Sigmoid colon (tissue), 4 donors: ENCODE results near the gene APPBP2.

Source experiments
- CTCF ChIP-seq, 4 experiments: fragments of 450-650 bp in 3 of 4; fragments of 200-600 bp in 1 of 4; IDR thresholded peaks; one replicate each; pipeline ENCODE4 v1.5.1; 2016 to 2019; ENCODE audit warnings: antibody characterized with exemption in 4 of 4, mild to moderate bottlenecking in 3 of 4, moderate library complexity in 2 of 4
- EP300 ChIP-seq, 4 donors: sonication (generic); formaldehyde crosslinking; IDR thresholded peaks; one replicate each; pipeline ENCODE4 v1.6.1; 2017; ENCODE audit warnings: antibody characterized with exemption in 4 of 4
- POLR2A ChIP-seq, 2 donors: fragments of 450-650 bp; IDR thresholded peaks; one replicate each; pipeline ENCODE4 v1.6.1; 2016; ENCODE audit warnings: antibody characterized with exemption in 2 of 2, mild to moderate bottlenecking in 2 of 2, moderate library complexity in 2 of 2
- POLR2AphosphoS5 ChIP-seq, 4 donors: sonication (generic); formaldehyde crosslinking; IDR thresholded peaks; one replicate each; pipeline ENCODE4 v1.6.1; 2017; ENCODE audit warnings: antibody characterized with exemption in 4 of 4

GRCh38 chr17:60463157-60463835, 62.7 kb downstream of the APPBP2 start:
- TF ChIP-seq CTCF (IDR thresholded peaks at IDR 0.05) (no peak), POLR2A (IDR thresholded peaks at IDR 0.05) (no peak), POLR2AphosphoS5 (IDR thresholded peaks at IDR 0.05) (no peak), EP300 (IDR thresholded peaks at IDR 0.05) (no peak)
